GM18873 (cell line): ENCODE results near the gene KHDC4.

Source experiments
- ATAC-seq: cut with Tn5 transposase; IDR thresholded peaks from one replicate; pipeline ENCODE4 v1.9.1; 2021; ENCODE audit warnings: mild to moderate bottlenecking, moderate library complexity, moderate number of reproducible peaks; ENCODE audit not compliant: unreplicated experiment, low FRiP score

The KHDC4 gene

DNA sequence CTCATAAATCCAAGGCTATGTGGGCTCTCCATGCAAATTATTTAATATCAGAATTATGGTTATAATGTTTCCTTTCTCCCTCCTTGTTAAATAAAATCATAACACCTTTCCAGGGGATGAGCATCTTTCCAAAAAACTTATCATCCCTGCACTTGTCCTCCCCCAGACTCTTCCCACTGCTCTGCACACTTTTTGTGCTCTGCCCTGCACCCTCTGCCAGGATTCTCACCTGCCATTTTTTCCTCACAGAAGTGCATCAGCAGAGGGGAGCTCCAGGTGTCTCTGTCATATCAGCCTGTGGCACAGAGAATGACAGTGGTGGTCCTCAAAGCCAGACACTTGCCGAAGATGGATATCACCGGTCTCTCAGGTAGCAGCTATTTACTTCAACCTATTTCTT is 54.0 kb downstream of the KHDC4 start:
- no peak for ATAC-seq

DNA sequence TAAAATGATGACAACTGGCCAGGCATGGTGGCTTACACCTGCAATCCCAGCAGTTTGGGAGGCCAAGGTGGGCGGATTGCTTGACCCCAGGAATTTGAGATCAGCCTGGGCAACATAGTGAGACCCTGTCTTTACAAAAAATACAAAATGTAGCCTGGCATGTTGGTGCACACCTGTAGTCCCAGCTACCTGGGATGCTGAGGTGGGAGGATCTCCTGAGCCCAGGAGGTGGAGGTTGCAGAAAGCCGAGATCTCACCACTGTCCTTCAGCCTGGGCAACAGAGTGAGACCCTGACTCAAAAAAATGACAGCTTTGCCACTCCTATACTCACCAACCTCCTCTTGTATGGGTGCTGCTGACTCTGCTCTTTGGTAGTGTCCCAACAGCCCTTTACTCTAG is 56.3 kb downstream of the KHDC4 start:
- ATAC-seq = no peak

- ATAC-seq = no peak
Observed at GRCh38 chr1:155873860-155874259, 60.4 kb downstream of the KHDC4 start.

GRCh38 chr1:155872527-155872926 is 61.7 kb downstream of the KHDC4 start:
- no peak for ATAC-seq

- no peak for ATAC-seq
Observed at GRCh38 chr1:155871390-155871789, 62.8 kb downstream of the KHDC4 start.

- ATAC-seq = no peak
Observed at GRCh38 chr1:155867766-155868165, 66.4 kb downstream of the KHDC4 start.

- ATAC-seq = no peak
Observed at GRCh38 chr1:155864393-155864792, 69.8 kb downstream of the KHDC4 start.
